Neural cell (in vitro differentiated cells): ENCODE data around the gene PCYT2.

Experiments used
- EP300 ChIP-seq: fragments of 450-650 bp; conservative IDR thresholded peaks from 2 replicates; pipeline ENCODE4 v1.6.1; 2014; ENCODE audit warnings: antibody characterized with exemption, mild to moderate bottlenecking, moderate library complexity; ENCODE audit not compliant: poor library complexity, severe bottlenecking
- EZH2 ChIP-seq: fragments of 200-600, 300-800 bp; shearing (Covaris generic), sonication (generic); IDR thresholded peaks from 2 replicates; pipeline ENCODE4 v1.6.1; 2014; ENCODE audit warnings: antibody characterized with exemption, low read length, borderline replicate concordance, mild to moderate bottlenecking; ENCODE audit not compliant: insufficient read depth, poor library complexity, severe bottlenecking
- MXI1 ChIP-seq: fragments of 450-650 bp; conservative IDR thresholded peaks from 2 replicates; pipeline ENCODE4 v1.6.1; 2014; ENCODE audit warnings: antibody characterized with exemption, mild to moderate bottlenecking; ENCODE audit not compliant: poor library complexity, severe bottlenecking
- POLR2AphosphoS5 ChIP-seq: IDR thresholded peaks from 2 replicates; pipeline ENCODE4 v1.6.1; 2012
- RAD21 ChIP-seq: fragments of 450-650 bp; conservative IDR thresholded peaks from 2 replicates; pipeline ENCODE4 v1.6.1; 2014; ENCODE audit warnings: antibody characterized with exemption, mild to moderate bottlenecking, moderate library complexity
- REST ChIP-seq: IDR thresholded peaks from 2 replicates; pipeline ENCODE4 v1.6.1; 2012; ENCODE audit warnings: borderline replicate concordance
- TAF1 ChIP-seq: IDR thresholded peaks from 2 replicates; pipeline ENCODE4 v1.6.1; 2012; ENCODE audit warnings: low read depth
- TF ChIP-seq, protein P1 (sequence below): fragments of 450-650 bp; IDR thresholded peaks from 2 replicates; pipeline ENCODE4 v1.5.1; 2014; ENCODE audit warnings: antibody characterized with exemption, mild to moderate bottlenecking, moderate library complexity; ENCODE audit not compliant: poor library complexity, severe bottlenecking

GRCh38 chr17:81913394-81914102 lies 2.3 kb upstream of the PCYT2 start:
- TF ChIP-seq TAF1 (no peak), REST (no peak), POLR2AphosphoS5 (no peak), MXI1 (no peak), RAD21 (no peak), EP300 (no peak), EZH2 (no peak)
- TF ChIP-seq, protein P1, sequence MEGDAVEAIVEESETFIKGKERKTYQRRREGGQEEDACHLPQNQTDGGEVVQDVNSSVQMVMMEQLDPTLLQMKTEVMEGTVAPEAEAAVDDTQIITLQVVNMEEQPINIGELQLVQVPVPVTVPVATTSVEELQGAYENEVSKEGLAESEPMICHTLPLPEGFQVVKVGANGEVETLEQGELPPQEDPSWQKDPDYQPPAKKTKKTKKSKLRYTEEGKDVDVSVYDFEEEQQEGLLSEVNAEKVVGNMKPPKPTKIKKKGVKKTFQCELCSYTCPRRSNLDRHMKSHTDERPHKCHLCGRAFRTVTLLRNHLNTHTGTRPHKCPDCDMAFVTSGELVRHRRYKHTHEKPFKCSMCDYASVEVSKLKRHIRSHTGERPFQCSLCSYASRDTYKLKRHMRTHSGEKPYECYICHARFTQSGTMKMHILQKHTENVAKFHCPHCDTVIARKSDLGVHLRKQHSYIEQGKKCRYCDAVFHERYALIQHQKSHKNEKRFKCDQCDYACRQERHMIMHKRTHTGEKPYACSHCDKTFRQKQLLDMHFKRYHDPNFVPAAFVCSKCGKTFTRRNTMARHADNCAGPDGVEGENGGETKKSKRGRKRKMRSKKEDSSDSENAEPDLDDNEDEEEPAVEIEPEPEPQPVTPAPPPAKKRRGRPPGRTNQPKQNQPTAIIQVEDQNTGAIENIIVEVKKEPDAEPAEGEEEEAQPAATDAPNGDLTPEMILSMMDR, result no peak
